ENCODE results near the gene MYL10. TPM values are rescaled to one million over a fixed set of nuclear protein-coding genes. Genes with fewer than 3 reads are reported as not detected.

The MYL10 gene
- total RNA-seq, 4 donors from 2014 or later: not detected

DNA sequence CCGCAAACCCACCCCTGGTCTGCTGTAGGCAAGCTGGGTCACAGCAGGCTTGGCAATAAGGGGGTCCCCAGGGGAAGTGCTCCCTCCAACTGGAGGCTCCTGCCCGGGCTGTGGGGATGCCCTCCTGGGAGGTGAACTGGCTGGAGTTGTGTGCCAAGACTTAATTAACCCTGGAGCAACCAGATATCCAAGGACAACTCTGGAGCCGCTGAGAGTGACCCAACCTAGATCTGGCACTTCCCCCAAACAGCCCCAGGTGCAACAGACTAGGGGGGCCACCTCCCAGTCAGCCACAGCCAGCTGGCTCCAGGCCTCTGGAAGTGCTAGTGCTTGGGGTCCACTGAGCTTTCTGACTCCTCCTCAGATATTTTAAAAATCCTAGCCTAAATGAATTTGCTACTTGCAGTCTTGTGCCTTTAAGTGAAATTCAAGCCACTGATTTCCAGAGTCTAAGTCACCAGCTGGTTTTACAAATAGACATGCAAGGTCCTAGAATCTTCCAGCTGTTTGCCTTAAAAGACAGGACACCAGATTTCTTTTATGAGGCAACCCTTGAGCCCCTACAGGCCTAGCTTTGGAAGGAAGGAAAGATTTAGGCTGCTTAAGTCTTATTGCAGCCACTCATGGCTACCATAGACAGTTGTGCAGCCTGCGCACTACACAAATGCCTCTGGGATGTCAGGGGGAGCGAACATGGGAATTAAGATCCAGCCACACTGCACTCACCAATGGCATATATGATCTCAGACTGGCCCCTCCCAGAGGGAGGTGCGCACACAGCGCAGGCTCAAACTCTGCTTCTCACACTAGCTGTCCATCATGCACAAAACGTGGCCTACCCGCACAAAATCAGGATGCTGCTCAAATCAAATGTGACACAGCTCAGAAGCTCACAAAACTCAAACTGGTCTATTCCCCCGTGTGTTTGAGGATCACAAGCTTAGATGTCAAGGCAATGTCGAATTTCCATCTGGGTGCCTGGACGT is 42.6 kb upstream of the MYL10 start:
- WGBS: 85% methylated on average over 9 of the region's 12 CpGs

DNA sequence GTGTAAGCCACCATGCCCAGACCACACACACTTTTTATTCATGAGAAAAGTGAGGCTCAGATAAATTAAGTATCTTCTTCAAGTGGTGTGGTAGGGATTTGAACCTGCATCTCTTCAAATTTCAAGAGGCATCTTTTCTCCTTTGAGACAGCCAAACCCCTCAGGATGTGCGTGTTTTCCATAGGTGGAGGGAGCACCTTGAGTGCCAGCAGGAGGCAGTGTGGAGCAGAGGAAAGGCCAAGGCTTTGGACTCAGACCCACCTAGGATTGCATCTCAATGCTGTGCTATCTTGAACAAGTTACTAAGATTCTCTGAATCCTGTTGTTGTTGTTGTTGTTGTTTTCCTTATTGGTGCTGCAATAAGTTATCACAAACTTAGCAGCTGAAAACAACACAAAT is 40.2 kb upstream of the MYL10 start:
- no peak for DNase-seq (ENCODE audit: extremely low spot score)
- Histone ChIP-seq H3K4me3 (no peak overlapping the region), H3K27me3 (peaks cover 0 to 7% (median 0%) of the 10 kb centered on the region in 4 donors), H3K4me1 (no peaks in the 10 kb centered on the region), H3K27ac (replicated peaks in 1 of 4) (no peak overlapping the region), H3K9me3 (peaks cover 0 to 6% (median 2%) of the 10 kb centered on the region in 4 donors), H3K36me3 (no peaks in the 10 kb centered on the region)
- intact Hi-C loops (cut with DNase I): no loop called here
- 93% methylated on average over 1 of the region's 1 CpG for WGBS
- TF ChIP-seq POLR2A (IDR thresholded peaks at IDR 0.05; ENCODE audit: low read depth) (no peak), EP300 (IDR thresholded peaks at IDR 0.05) (no peak), POLR2AphosphoS5 (IDR thresholded peaks at IDR 0.05) (no peak)
- TF ChIP-seq, protein P1, sequence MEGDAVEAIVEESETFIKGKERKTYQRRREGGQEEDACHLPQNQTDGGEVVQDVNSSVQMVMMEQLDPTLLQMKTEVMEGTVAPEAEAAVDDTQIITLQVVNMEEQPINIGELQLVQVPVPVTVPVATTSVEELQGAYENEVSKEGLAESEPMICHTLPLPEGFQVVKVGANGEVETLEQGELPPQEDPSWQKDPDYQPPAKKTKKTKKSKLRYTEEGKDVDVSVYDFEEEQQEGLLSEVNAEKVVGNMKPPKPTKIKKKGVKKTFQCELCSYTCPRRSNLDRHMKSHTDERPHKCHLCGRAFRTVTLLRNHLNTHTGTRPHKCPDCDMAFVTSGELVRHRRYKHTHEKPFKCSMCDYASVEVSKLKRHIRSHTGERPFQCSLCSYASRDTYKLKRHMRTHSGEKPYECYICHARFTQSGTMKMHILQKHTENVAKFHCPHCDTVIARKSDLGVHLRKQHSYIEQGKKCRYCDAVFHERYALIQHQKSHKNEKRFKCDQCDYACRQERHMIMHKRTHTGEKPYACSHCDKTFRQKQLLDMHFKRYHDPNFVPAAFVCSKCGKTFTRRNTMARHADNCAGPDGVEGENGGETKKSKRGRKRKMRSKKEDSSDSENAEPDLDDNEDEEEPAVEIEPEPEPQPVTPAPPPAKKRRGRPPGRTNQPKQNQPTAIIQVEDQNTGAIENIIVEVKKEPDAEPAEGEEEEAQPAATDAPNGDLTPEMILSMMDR (IDR thresholded peaks at IDR 0.05): no peak

More for the DNA sequence above, 42.6 kb upstream of the MYL10 start:
- Histone ChIP-seq H3K4me3 (no peak overlapping the region), H3K27me3 (no peaks in the 10 kb centered on the region), H3K36me3 (no peaks in the 10 kb centered on the region), H3K4me1 (no peaks in the 10 kb centered on the region), H3K9me3 (peaks cover 0 to 6% (median 2%) of the 10 kb centered on the region in 4 donors), H3K27ac (replicated peaks in 1 of 4) (no peak overlapping the region)
- no peak for TF ChIP-seq POLR2A (IDR thresholded peaks at IDR 0.05; ENCODE audit: low read depth)
- TF ChIP-seq, protein P1 (IDR thresholded peaks at IDR 0.05): no peak
- TF ChIP-seq EP300 (IDR thresholded peaks at IDR 0.05): no peak
- TF ChIP-seq POLR2AphosphoS5 (IDR thresholded peaks at IDR 0.05): no peak
- intact Hi-C loops (cut with DNase I): no loop called here
- DNase-seq (ENCODE audit: extremely low spot score): no peak

DNA sequence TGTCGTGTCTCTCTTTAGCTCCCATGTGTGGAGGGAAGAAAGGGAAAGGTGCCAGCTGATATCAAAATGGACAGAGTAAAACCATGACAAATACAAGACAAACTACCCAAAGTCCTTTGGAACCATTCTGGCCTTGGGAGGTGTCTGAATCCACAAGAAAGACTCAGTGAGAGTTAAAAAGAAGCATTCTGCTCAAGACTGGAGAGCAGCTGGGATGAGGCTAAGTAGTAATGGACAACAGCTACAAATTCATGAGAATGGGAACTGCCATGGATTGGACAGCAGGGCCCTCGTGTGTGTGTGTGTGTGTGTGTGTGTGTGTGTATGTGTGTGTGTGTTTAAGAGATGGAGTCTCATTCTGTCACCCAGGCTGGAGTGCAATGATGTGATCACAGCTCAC is 39.6 kb upstream of the MYL10 start:
- Histone ChIP-seq H3K27me3 (peaks cover 0 to 8% (median 0%) of the 10 kb centered on the region in 4 donors), H3K36me3 (no peaks in the 10 kb centered on the region), H3K4me3 (no peak overlapping the region), H3K27ac (replicated peaks in 1 of 4) (no peak overlapping the region), H3K4me1 (no peaks in the 10 kb centered on the region), H3K9me3 (peaks cover 0 to 6% (median 2%) of the 10 kb centered on the region in 4 donors)
- DNase-seq (ENCODE audit: extremely low spot score): no peak
- intact Hi-C loops (cut with DNase I): no loop called here
- TF ChIP-seq, protein P1 (IDR thresholded peaks at IDR 0.05): no peak
- no peak for TF ChIP-seq EP300 (IDR thresholded peaks at IDR 0.05)
- TF ChIP-seq POLR2A (IDR thresholded peaks at IDR 0.05; ENCODE audit: low read depth): no peak
- no peak for TF ChIP-seq POLR2AphosphoS5 (IDR thresholded peaks at IDR 0.05)
- 100% methylated on average over 1 of the region's 2 CpGs for WGBS

DNA sequence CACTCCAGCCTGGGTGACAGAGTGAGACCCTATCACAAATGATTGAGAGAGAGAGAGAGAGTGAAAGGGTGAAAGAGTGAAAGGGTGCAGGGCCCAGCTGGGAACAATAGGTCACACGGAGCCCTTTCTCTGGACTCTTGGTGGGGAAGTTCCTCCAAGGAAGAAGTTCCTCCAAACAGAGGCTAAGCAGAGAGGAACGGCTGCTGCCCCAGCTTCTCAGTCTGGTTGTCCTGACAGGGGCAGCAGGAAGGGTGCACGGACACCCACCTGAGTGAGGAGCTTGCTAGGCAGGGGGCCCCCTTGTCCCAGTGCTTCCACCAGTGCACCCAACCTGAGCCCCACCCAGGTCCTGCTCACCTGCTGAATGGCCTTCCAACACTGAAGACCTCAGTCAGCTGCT is 38.8 kb upstream of the MYL10 start:
- DNase-seq (ENCODE audit: extremely low spot score): no peak
- WGBS: 50% methylated on average over 2 of the region's 3 CpGs
- no peak overlapping the region for H3K4me3 ChIP-seq
- no peaks in the 10 kb centered on the region for H3K4me1 ChIP-seq
- no peaks in the 10 kb centered on the region for H3K9me3 ChIP-seq
- no peak for TF ChIP-seq EP300 (IDR thresholded peaks at IDR 0.05)
- no peak overlapping the region for H3K27ac ChIP-seq (replicated peaks in 1 of 4)
- intact Hi-C loops (cut with DNase I): no loop called here
- no peaks in the 10 kb centered on the region for H3K36me3 ChIP-seq
- peaks cover 0 to 8% (median 0%) of the 10 kb centered on the region in 4 donors for H3K27me3 ChIP-seq

DNA sequence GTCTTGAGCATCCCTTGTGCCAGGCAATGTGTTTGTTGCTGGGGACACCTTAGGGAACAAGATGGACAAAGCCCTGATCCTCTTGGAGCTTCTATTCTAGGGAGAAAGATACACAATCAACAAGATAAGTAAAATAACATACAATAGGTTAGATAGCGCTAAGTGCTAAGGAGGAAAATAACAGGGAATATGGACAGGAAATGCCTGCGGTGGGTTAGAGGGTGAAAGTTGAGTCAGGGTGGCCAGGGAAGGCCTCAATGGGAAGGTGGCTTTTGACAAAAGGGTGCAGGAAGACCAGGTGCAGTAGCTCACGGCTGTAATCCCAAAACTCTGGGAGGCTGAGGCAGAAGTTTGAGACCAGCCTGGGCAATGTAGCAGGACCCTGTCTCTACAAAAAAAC is 38.3 kb upstream of the MYL10 start:
- intact Hi-C loops (cut with DNase I): no loop called here
- DNase-seq (ENCODE audit: extremely low spot score): no peak
- WGBS: 86% methylated on average over 3 of the region's 3 CpGs
- TF ChIP-seq, protein P1 (IDR thresholded peaks at IDR 0.05): no peak
- TF ChIP-seq EP300 (IDR thresholded peaks at IDR 0.05) (no peak), POLR2A (IDR thresholded peaks at IDR 0.05; ENCODE audit: low read depth) (no peak), POLR2AphosphoS5 (IDR thresholded peaks at IDR 0.05) (no peak)
- H3K4me1 ChIP-seq: no peaks in the 10 kb centered on the region
- no peaks in the 10 kb centered on the region for H3K36me3 ChIP-seq
- H3K9me3 ChIP-seq: no peaks in the 10 kb centered on the region
- peaks cover 0 to 8% (median 0%) of the 10 kb centered on the region in 4 donors for H3K27me3 ChIP-seq
- H3K4me3 ChIP-seq: no peak overlapping the region
- no peak overlapping the region for H3K27ac ChIP-seq (replicated peaks in 1 of 4)
